VCaP (cell line): ENCODE measurements around the gene C2orf78.

Experiments
- H3K27ac ChIP-seq: fragments of 450-650 bp; 2 replicates; pipeline ENCODE4 v1.5.1; 2017
- CTCF ChIP-seq: fragments of 450-650 bp; conservative IDR thresholded peaks from 2 replicates; pipeline ENCODE4 v1.5.1; 2017; ENCODE audit warnings: mild to moderate bottlenecking, moderate library complexity

Gene C2orf78

GRCh38 chr2:73811878-73812277 is 27.9 kb downstream of the C2orf78 start:
- no peak overlapping the region for H3K27ac ChIP-seq
- TF ChIP-seq CTCF = no peak

- no peak overlapping the region for H3K27ac ChIP-seq
- no peak for TF ChIP-seq CTCF
These were observed 28.7 kb downstream of the C2orf78 start for GRCh38 chr2:73812635-73813034.

- H3K27ac ChIP-seq = no peak overlapping the region
- TF ChIP-seq CTCF = no peak
These were observed 34.3 kb downstream of the C2orf78 start for GRCh38 chr2:73818296-73818695.

GRCh38 chr2:73821227-73821626 is 37.2 kb downstream of the C2orf78 start:
- TF ChIP-seq CTCF = no peak
- H3K27ac ChIP-seq = no peak overlapping the region

- no peak overlapping the region for H3K27ac ChIP-seq
- no peak for TF ChIP-seq CTCF
These were observed 37.7 kb downstream of the C2orf78 start for GRCh38 chr2:73821669-73822068.

- TF ChIP-seq CTCF = no peak
- H3K27ac ChIP-seq = no peak overlapping the region
These were observed 38.3 kb downstream of the C2orf78 start for GRCh38 chr2:73822276-73822675.

- H3K27ac ChIP-seq = no peak overlapping the region
- no peak for TF ChIP-seq CTCF
These were observed 39.0 kb downstream of the C2orf78 start for GRCh38 chr2:73822991-73823390.

- H3K27ac ChIP-seq = no peak overlapping the region
These were observed 39.4 kb downstream of the C2orf78 start for GRCh38 chr2:73823416-73823815.

More at GRCh38 chr2:73823416-73823815, 39.4 kb downstream of the C2orf78 start:
- TF ChIP-seq CTCF = no peak
